GM12891 (cell line): ENCODE measurements around the gene TMEFF1.

Experiments
- POLR2A ChIP-seq: IDR thresholded peaks from 2 replicates; pipeline ENCODE4 v1.6.1; 2011; ENCODE audit warnings: low read depth, low read length, control low read depth
- POLR2AphosphoS5 ChIP-seq: IDR thresholded peaks from 2 replicates; pipeline ENCODE4 v1.6.1; 2011; ENCODE audit warnings: low read depth, low read length, control low read depth
- SPI1 ChIP-seq: IDR thresholded peaks from 2 replicates; pipeline ENCODE4 v1.6.1; 2011; ENCODE audit warnings: low read depth, low read length, control low read depth
- TAF1 ChIP-seq: IDR thresholded peaks from 2 replicates; pipeline ENCODE4 v1.6.1; 2011; ENCODE audit warnings: low read depth, low read length, control low read depth

DNA sequence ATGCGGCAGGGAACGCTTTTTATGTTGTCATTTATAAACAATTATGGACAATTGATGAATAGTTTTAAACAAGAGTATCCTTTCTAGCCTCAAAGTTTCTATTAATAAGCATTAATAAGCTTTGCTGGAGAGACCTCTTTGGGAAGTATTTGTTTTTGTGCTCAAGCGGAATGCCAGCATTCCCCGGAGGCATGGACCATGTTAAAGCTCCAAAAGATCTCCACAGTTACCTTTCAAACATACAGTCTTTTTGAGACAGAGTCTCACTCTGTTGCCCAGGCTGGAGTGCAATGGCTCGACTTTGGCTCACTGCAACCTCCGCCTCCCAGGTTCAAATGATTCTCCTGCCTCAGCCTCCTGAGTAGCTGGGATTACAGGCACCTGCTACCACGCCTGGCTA lies 36.4 kb upstream of the TMEFF1 start:
- TF ChIP-seq POLR2A = no peak
- TF ChIP-seq POLR2AphosphoS5 = no peak
- TF ChIP-seq TAF1 = no peak
- no peak for TF ChIP-seq SPI1
